ENCODE results near the gene JARID2. TPM values are rescaled to one million over a fixed set of nuclear protein-coding genes. Genes with fewer than 3 reads are reported as not detected.
A peak's percentile ranks its signal among the peaks of the same experiment; 100 is the strongest.

JARID2 gene
- 10.5 TPM for polyA plus RNA-seq (2012; ENCODE audit: low read depth, missing spikeins)

- DNase-seq (ENCODE audit: insufficient read length, low spot score) (peak; percentile 84), FAIRE-seq (peak; percentile 97)
- TF ChIP-seq TAF1 (IDR thresholded peaks at IDR 0.05; ENCODE audit: low read depth, low read length), result peak; percentile 50
- TF ChIP-seq POLR2A (IDR thresholded peaks at IDR 0.05; ENCODE audit: low read depth, low read length), result peak; percentile 57; the same call in 1 of the 2 replicates
- no peak for TF ChIP-seq SPI1 (IDR thresholded peaks at IDR 0.05; ENCODE audit: low read depth, low read length)
- TF ChIP-seq POU2F2 (IDR thresholded peaks at IDR 0.05; ENCODE audit: low read depth, low read length), result no peak; the same call in 1 of the 2 replicates
Observed at GRCh38 chr6:15245361-15246216, at the start of gene JARID2. TSS of gene JARID2 (plus strand) at chr6:15246069. CDS start at chr6:15246540, 471 bp downstream.

- DNase-seq (ENCODE audit: insufficient read length, low spot score) (no peak), FAIRE-seq (no peak)
- TF ChIP-seq POLR2AphosphoS5 (IDR thresholded peaks at IDR 0.05; ENCODE audit: low read depth, low read length) (no peak), POLR2A (IDR thresholded peaks at IDR 0.05; ENCODE audit: low read depth, low read length) (no peak), TAF1 (IDR thresholded peaks at IDR 0.05; ENCODE audit: low read depth, low read length) (no peak), PAX5 (IDR thresholded peaks at IDR 0.05; ENCODE audit: insufficient read depth, low read length, severe bottlenecking) (no peak), SPI1 (IDR thresholded peaks at IDR 0.05; ENCODE audit: low read depth, low read length) (no peak), POU2F2 (IDR thresholded peaks at IDR 0.05; ENCODE audit: low read depth, low read length) (no peak)
Observed at GRCh38 chr6:15200087-15200486, 45.8 kb upstream of the JARID2 start.

DNA sequence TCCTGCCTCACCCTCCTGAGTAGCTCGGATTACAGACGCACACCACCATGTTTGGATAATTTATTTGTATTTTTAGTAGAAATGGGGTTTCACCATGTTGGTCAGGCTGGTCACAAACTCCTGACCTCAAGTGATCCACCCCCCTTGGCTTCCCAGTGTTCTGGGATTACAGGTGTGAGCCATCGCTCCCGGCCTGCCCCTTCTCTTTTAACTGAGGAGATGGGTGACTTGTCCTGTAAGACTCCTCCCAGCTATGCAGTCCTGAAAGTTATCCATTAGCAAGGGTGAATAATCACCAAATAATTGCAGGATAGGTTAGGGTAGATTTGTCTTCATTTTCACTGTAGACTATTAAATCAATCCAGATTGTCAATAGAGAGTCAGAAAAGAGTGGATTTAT lies 40.5 kb upstream of the JARID2 start:
- FAIRE-seq, result no peak
- no peak for DNase-seq (ENCODE audit: insufficient read length, low spot score)
- TF ChIP-seq POU2F2 (IDR thresholded peaks at IDR 0.05; ENCODE audit: low read depth, low read length) (no peak), PAX5 (IDR thresholded peaks at IDR 0.05; ENCODE audit: insufficient read depth, low read length, severe bottlenecking) (no peak)

GRCh38 chr6:15206887-15207286 lies 39.0 kb upstream of the JARID2 start:
- DNase-seq (ENCODE audit: insufficient read length, low spot score) (no peak), FAIRE-seq (no peak)
- TF ChIP-seq TAF1 (IDR thresholded peaks at IDR 0.05; ENCODE audit: low read depth, low read length) (no peak), POU2F2 (IDR thresholded peaks at IDR 0.05; ENCODE audit: low read depth, low read length) (no peak), PAX5 (IDR thresholded peaks at IDR 0.05; ENCODE audit: insufficient read depth, low read length, severe bottlenecking) (no peak), POLR2A (IDR thresholded peaks at IDR 0.05; ENCODE audit: low read depth, low read length) (no peak), POLR2AphosphoS5 (IDR thresholded peaks at IDR 0.05; ENCODE audit: low read depth, low read length) (no peak), SPI1 (IDR thresholded peaks at IDR 0.05; ENCODE audit: low read depth, low read length) (no peak)

DNA sequence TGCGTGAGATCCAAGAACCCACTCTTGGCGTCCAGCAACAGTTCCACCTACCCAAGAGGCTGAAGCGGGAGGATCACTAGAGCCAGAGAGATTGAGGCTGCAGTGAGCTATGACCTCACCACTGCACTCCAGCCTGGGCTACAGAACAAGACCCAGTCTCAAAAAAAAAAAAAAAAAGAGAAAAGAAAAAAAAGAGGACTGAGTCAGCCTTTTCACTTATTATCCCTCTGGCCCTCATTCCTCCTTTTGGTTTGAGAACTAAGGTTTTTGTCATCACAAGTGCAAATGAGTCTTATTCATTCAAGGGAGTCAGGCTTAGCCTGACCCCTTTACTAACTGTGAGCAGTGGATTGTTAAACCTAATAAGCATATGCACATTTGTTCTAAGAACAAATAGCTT lies 37.9 kb upstream of the JARID2 start:
- DNase-seq (ENCODE audit: insufficient read length, low spot score) (no peak), FAIRE-seq (no peak)
- no peak for TF ChIP-seq POU2F2 (IDR thresholded peaks at IDR 0.05; ENCODE audit: low read depth, low read length)
- TF ChIP-seq SPI1 (IDR thresholded peaks at IDR 0.05; ENCODE audit: low read depth, low read length), result no peak
- no peak for TF ChIP-seq POLR2AphosphoS5 (IDR thresholded peaks at IDR 0.05; ENCODE audit: low read depth, low read length)
- TF ChIP-seq POLR2A (IDR thresholded peaks at IDR 0.05; ENCODE audit: low read depth, low read length), result no peak
- TF ChIP-seq TAF1 (IDR thresholded peaks at IDR 0.05; ENCODE audit: low read depth, low read length), result no peak
- TF ChIP-seq PAX5 (IDR thresholded peaks at IDR 0.05; ENCODE audit: insufficient read depth, low read length, severe bottlenecking), result no peak

DNA sequence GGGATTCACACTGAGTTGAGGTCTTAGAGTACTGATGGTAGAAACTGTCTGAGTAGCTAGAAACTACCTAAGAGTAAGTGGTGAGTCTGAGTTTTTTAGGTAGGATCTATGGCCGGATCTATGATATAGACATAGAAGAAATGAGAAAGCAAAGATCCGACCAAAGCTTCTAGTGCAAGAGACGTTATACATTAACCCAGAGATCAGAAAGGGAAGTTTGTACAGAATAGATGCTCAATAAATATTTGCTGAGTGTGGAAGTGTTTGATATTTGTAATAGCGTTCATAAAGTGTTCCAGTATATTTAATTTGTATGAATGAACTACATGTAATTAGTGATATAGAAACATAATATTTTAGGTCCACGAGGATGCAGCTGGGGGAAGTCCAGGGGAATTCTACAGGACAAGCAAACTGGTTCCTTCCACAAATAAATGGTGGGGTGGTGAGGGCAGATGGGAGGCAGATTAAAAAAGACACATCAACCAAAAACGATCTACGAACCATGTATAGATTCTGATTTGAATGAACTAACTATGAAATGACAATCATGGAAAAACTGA lies 31.9 kb upstream of the JARID2 start:
- no peak for TF ChIP-seq PAX5 (IDR thresholded peaks at IDR 0.05; ENCODE audit: insufficient read depth, low read length, severe bottlenecking)
- TF ChIP-seq POU2F2 (IDR thresholded peaks at IDR 0.05; ENCODE audit: low read depth, low read length), result no peak
- no peak for TF ChIP-seq TAF1 (IDR thresholded peaks at IDR 0.05; ENCODE audit: low read depth, low read length)
- TF ChIP-seq SPI1 (IDR thresholded peaks at IDR 0.05; ENCODE audit: low read depth, low read length), result no peak
- no peak for TF ChIP-seq POLR2A (IDR thresholded peaks at IDR 0.05; ENCODE audit: low read depth, low read length)
- DNase-seq (ENCODE audit: insufficient read length, low spot score), result no peak
- FAIRE-seq, result no peak

GRCh38 chr6:15218401-15218800 lies 27.5 kb upstream of the JARID2 start:
- no peak for TF ChIP-seq POLR2AphosphoS5 (IDR thresholded peaks at IDR 0.05; ENCODE audit: low read depth, low read length)
- DNase-seq (ENCODE audit: insufficient read length, low spot score) (no peak), FAIRE-seq (no peak)

DNA sequence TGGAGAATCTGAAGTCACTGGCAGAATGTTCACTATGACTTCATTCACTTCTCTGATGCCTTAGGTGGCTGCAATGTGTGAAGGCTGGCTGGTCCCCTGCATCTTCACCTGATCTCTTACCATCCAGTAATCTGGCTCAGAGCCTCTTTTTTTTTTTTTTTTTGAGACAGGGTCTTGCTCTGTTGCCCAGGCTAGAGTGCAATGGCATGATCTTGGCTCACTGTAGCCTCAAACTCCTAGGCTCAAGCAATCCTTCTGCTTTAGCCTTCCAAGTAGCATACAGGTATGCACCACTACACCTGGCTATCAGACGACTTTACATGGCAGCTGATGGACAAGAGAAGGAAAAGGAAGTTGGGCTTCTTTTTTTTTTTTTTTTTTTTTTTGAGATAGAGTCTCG lies 25.8 kb upstream of the JARID2 start:
- DNase-seq (ENCODE audit: insufficient read length, low spot score), result no peak
- TF ChIP-seq POU2F2 (IDR thresholded peaks at IDR 0.05; ENCODE audit: low read depth, low read length) (no peak), POLR2AphosphoS5 (IDR thresholded peaks at IDR 0.05; ENCODE audit: low read depth, low read length) (no peak), POLR2A (IDR thresholded peaks at IDR 0.05; ENCODE audit: low read depth, low read length) (no peak), PAX5 (IDR thresholded peaks at IDR 0.05; ENCODE audit: insufficient read depth, low read length, severe bottlenecking) (no peak), TAF1 (IDR thresholded peaks at IDR 0.05; ENCODE audit: low read depth, low read length) (no peak), SPI1 (IDR thresholded peaks at IDR 0.05; ENCODE audit: low read depth, low read length) (no peak)
- no peak for FAIRE-seq

- no peak for DNase-seq (ENCODE audit: insufficient read length, low spot score)
- no peak for FAIRE-seq
- TF ChIP-seq POLR2A (IDR thresholded peaks at IDR 0.05; ENCODE audit: low read depth, low read length) (no peak), PAX5 (IDR thresholded peaks at IDR 0.05; ENCODE audit: insufficient read depth, low read length, severe bottlenecking) (no peak), SPI1 (IDR thresholded peaks at IDR 0.05; ENCODE audit: low read depth, low read length) (no peak), POU2F2 (IDR thresholded peaks at IDR 0.05; ENCODE audit: low read depth, low read length) (no peak), POLR2AphosphoS5 (IDR thresholded peaks at IDR 0.05; ENCODE audit: low read depth, low read length) (no peak), TAF1 (IDR thresholded peaks at IDR 0.05; ENCODE audit: low read depth, low read length) (no peak)
Observed at GRCh38 chr6:15227827-15228318, 18.0 kb upstream of the JARID2 start.

- DNase-seq (ENCODE audit: insufficient read length, low spot score) (no peak), FAIRE-seq (no peak)
- no peak for TF ChIP-seq TAF1 (IDR thresholded peaks at IDR 0.05; ENCODE audit: low read depth, low read length)
- TF ChIP-seq SPI1 (IDR thresholded peaks at IDR 0.05; ENCODE audit: low read depth, low read length), result no peak
- TF ChIP-seq PAX5 (IDR thresholded peaks at IDR 0.05; ENCODE audit: insufficient read depth, low read length, severe bottlenecking), result no peak
Observed at GRCh38 chr6:15230827-15231226, 15.0 kb upstream of the JARID2 start.
